Measurements from ENCODE around the gene SOAT2.

SOAT2 gene

DNA sequence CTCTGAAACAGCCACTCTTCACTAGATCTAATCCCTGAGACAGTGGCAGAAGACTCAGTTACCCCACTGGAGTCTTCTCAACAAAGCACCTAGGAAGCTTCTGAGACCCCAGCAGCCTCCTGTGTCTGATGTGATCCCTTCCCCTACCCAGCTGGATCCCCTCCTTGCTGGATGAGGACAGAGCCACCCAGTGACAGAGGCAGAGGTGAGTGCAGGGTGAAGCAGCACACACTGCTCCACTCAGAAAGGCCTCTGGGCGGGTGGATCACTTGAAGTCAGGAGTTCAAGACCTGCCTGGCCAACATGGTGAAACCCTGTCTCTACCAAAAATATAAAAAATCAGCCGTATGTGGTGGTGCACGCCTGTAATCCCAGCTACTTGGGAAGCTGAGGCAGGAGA, 26.8 kb upstream of the SOAT2 start:
- TF ChIP-seq POLR2AphosphoS5 (IDR thresholded peaks at IDR 0.05; ENCODE audit: borderline replicate concordance, low read depth, low read length), result no peak
- DNase-seq (ENCODE audit: low read depth, low spot score), result no peak
- peaks cover 11% of the 10 kb centered on the region; the same call in 1 of the 2 replicates for H3K36me3 ChIP-seq (ENCODE audit: insufficient read depth, low read length)
- no peaks in the 10 kb centered on the region for H3K9me3 ChIP-seq (ENCODE audit: low read depth, low read length)
- no peak overlapping the region for H3K9ac ChIP-seq (ENCODE audit: insufficient read length)
- H3K27ac ChIP-seq, result no peak overlapping the region
- H3K4me3 ChIP-seq, result no peak overlapping the region

DNA sequence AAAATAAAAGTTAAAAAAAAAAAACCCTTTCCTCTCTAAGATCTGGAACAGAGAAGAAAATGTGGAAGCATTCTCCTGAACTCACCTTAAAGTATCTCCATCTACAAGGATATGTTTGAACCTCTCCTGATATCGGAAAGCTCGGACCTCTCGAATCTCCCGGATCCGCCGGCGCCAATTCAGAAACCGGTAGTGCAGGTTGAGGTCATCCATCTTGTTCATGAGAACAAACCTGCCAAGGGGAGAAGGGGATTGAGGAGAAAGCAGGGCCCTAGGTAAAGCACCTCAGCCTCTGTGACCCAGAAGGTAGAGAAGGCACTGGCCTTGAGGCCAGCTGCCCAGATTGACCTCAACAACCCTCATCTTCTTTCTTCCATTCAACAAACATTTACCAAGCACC, 26.3 kb upstream of the SOAT2 start:
- no peak for TF ChIP-seq EZH2 (IDR thresholded peaks at IDR 0.05)
- TF ChIP-seq FOXP2 (optimal IDR thresholded peaks at IDR 0.05; ENCODE audit: control extremely low read depth, extremely low read length, insufficient read depth), result no peak
- no peak for TF ChIP-seq POLR2AphosphoS5 (IDR thresholded peaks at IDR 0.05; ENCODE audit: borderline replicate concordance, low read depth, low read length)
- H3K9ac ChIP-seq (ENCODE audit: insufficient read length), result no peak overlapping the region
- H3K4me3 ChIP-seq, result no peak overlapping the region
- no peaks in the 10 kb centered on the region for H3K9me3 ChIP-seq (ENCODE audit: low read depth, low read length)
- DNase-seq (ENCODE audit: low read depth, low spot score), result no peak
- no peak overlapping the region for H3K27ac ChIP-seq
- H3K36me3 ChIP-seq (ENCODE audit: insufficient read depth, low read length), result peaks cover 11% of the 10 kb centered on the region; the same call in 1 of the 2 replicates

DNA sequence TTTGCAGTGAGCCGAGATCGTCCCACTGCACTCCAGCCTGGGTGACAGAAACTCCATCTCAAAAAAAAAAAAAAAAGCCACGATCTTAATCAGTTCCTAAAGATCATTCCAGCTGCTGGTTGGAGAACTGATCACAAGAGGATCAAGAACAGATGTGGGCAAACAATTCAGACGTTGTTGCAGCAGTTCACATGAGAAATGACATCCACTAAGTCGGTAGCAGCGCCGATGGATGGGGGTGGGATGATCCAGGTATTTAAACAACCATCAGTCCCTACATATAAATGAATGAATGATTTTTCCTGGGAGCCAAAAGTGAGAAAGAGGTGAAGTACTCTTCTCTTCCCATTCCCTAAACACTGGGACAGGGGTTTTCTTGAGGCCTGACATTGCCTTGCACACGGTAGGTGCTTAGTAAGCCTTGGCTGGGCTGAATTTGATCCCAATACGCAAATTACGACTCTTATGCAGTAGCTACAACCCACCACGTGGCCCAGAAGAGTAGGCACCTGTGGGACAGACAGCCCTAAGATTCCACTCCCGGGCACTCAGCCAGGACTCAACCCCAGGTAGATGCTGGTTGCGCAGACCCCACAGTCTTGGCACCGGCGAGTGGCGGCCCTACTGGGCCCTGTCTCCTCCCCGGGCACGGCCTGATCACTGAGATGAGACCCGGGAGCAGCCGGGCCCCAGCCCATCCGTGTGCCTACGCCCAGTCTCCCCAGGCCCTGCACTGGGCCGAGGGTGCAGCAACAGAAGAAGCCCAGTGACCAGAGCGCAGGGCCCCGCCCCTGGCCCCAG, 24.7 kb upstream of the SOAT2 start:
- peak overlapping the region; percentile 88 for H3K9ac ChIP-seq (ENCODE audit: insufficient read length)
- H3K4me3 ChIP-seq, result peak overlapping the region; percentile 96
- H3K9me3 ChIP-seq (ENCODE audit: low read depth, low read length), result no peaks in the 10 kb centered on the region
- no peak for DNase-seq (ENCODE audit: low read depth, low spot score)
- H3K27ac ChIP-seq, result no peak overlapping the region; the same call in 1 of the 2 replicates
- TF ChIP-seq EZH2 (IDR thresholded peaks at IDR 0.05) (no peak), FOXP2 (optimal IDR thresholded peaks at IDR 0.05; ENCODE audit: control extremely low read depth, extremely low read length, insufficient read depth) (no peak), POLR2AphosphoS5 (IDR thresholded peaks at IDR 0.05; ENCODE audit: borderline replicate concordance, low read depth, low read length) (no peak)
- H3K36me3 ChIP-seq (ENCODE audit: insufficient read depth, low read length), result peaks cover 11% of the 10 kb centered on the region; the same call in 1 of the 2 replicates

DNA sequence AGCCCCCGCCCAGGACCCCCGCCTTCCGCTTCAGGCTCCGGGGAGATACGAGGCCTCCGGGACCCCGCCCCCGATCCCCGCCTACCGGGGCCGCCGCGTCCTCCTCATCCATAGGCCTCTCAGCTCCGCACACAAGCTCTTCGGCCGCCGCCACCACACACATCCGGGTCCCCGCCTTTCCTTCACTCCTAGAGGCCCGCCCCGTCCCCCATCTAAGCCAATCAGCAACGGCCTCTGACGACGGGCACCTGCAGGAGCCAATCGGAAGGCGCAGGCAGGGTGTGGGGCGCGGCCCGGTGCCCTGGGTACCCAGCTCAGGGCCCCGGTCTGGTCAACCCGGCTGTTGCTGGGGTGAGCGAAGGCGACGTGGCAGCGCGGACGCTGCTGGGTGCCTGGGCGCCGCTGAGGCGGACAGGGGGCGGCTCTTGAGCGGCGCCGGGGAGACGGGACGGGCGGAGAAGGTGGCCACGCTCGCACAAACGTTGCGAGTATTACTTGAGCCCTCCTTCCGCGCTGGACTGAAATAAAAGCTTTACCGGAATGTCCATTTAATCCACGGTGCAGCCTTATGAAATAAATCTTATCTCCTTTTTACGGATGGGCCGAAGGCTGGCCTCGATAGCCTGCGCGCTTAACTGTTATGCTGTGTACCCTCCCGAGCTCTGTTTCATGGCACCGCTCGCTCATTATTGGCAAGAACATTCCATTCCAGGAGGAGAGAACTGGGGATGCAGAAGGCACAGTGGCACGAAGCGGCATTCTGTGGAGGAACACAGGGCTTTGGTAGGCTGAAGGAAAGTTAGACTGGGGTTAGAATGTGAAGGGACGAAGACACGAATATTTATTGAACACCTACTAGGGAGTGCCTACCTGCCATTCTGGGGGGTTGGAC, 23.8 kb upstream of the SOAT2 start, which contains the start of gene SPRYD3:
Gene SPRYD3, minus strand, starts transcription at position 165 of the 892 bp plus-strand sequence. Its CDS starts 57 bp downstream, at position 108.
- peak; percentile 47 for DNase-seq (ENCODE audit: low read depth, low spot score)
- Histone ChIP-seq H3K9me3 (ENCODE audit: low read depth, low read length) (no peaks in the 10 kb centered on the region), H3K27ac (peak within 1 kb of the TSS; percentile 60; the same call in 1 of the 2 replicates), H3K36me3 (ENCODE audit: insufficient read depth, low read length) (peaks cover 6% of the 10 kb centered on the region; the same call in 1 of the 2 replicates), H3K9ac (ENCODE audit: insufficient read length) (peak within 1 kb of the TSS; percentile 88), H3K4me3 (peak within 1 kb of the TSS; percentile 96)
- no peak for TF ChIP-seq FOXP2 (optimal IDR thresholded peaks at IDR 0.05; ENCODE audit: control extremely low read depth, extremely low read length, insufficient read depth)
- peak; percentile 83 for TF ChIP-seq POLR2AphosphoS5 (IDR thresholded peaks at IDR 0.05; ENCODE audit: borderline replicate concordance, low read depth, low read length)
- no peak for TF ChIP-seq EZH2 (IDR thresholded peaks at IDR 0.05)

DNA sequence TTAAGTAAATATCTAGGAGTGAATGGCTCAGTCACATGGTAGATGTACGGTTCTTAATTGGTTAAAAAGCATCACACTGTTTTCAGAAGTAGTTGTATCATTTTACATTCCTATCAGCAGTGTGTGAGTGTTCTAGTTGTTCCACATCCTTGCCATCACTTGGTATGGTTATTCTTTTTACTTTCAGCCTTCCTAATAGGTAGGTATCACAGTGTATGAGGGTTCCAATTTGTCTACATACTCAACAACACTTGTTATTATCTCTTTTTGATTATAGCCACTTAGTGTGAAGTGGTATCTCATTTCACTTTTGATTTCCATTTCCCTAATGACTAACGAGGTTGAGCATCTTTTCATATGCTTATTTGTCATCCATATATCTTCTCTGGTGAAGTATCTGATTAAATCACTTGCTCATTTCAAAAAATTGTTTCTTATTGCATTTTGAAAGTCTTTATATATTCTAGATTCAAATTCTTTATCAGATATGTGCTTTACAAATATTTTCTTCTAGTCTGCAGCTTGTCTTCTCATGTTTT, 20.6 kb upstream of the SOAT2 start:
- H3K27ac ChIP-seq, result no peak overlapping the region
- H3K36me3 ChIP-seq (ENCODE audit: insufficient read depth, low read length), result no peaks in the 10 kb centered on the region
- no peak for DNase-seq (ENCODE audit: low read depth, low spot score)
- no peak overlapping the region for H3K9ac ChIP-seq (ENCODE audit: insufficient read length)
- no peaks in the 10 kb centered on the region for H3K9me3 ChIP-seq (ENCODE audit: low read depth, low read length)
- H3K4me3 ChIP-seq, result no peak overlapping the region
- TF ChIP-seq POLR2AphosphoS5 (IDR thresholded peaks at IDR 0.05; ENCODE audit: borderline replicate concordance, low read depth, low read length), result no peak
- no peak for TF ChIP-seq FOXP2 (optimal IDR thresholded peaks at IDR 0.05; ENCODE audit: control extremely low read depth, extremely low read length, insufficient read depth)
- TF ChIP-seq EZH2 (IDR thresholded peaks at IDR 0.05), result no peak

DNA sequence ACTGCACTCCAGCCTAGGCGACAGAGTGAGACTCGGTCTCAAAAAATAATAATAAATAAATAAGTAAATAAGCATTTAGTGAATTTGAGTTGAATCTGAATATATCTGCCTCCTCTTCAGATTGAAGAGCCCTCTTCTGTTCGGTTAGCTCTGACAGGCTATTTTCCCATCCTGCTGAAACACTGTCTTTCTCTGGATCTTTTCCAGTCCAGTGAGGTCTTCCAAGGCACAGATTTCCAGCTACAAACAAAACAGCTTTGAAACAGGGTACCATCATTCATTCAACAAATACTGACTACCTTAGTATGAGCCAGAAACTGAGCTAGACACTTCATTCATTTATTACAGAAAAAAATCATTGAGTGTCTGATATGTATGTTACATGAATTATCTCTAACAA, 16.9 kb upstream of the SOAT2 start:
- no peaks in the 10 kb centered on the region for H3K36me3 ChIP-seq (ENCODE audit: insufficient read depth, low read length)
- H3K27ac ChIP-seq, result no peak overlapping the region
- no peak overlapping the region for H3K4me3 ChIP-seq
- H3K9me3 ChIP-seq (ENCODE audit: low read depth, low read length), result no peaks in the 10 kb centered on the region
- no peak for DNase-seq (ENCODE audit: low read depth, low spot score)
- H3K9ac ChIP-seq (ENCODE audit: insufficient read length), result no peak overlapping the region
- TF ChIP-seq POLR2AphosphoS5 (IDR thresholded peaks at IDR 0.05; ENCODE audit: borderline replicate concordance, low read depth, low read length) (no peak), EZH2 (IDR thresholded peaks at IDR 0.05) (no peak), FOXP2 (optimal IDR thresholded peaks at IDR 0.05; ENCODE audit: control extremely low read depth, extremely low read length, insufficient read depth) (no peak)

DNA sequence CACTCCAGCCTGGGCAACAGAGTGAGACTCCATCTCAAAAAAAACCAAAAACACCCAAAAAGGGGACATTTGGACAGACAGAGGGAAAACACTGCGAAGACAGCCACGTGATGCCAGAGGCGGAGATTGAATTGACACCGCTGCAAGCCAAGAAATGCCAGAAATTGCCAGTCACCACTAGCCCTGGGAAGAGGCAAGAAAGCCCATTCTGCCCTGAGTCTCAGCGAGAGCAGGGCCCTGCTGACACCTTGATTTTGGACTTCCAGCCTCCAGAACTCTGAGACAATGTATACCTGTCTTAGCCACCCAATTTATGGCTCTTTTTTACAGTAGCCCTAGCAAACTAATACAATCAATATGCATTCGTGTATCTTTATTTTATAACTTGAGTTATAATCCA, 13.2 kb upstream of the SOAT2 start:
- no peak overlapping the region for H3K9ac ChIP-seq (ENCODE audit: insufficient read length)
- no peaks in the 10 kb centered on the region for H3K36me3 ChIP-seq (ENCODE audit: insufficient read depth, low read length)
- peak overlapping the region; percentile 93; the same call in 1 of the 2 replicates for H3K27ac ChIP-seq
- no peaks in the 10 kb centered on the region for H3K9me3 ChIP-seq (ENCODE audit: low read depth, low read length)
- no peak for TF ChIP-seq FOXP2 (optimal IDR thresholded peaks at IDR 0.05; ENCODE audit: control extremely low read depth, extremely low read length, insufficient read depth)
- no peak for TF ChIP-seq POLR2AphosphoS5 (IDR thresholded peaks at IDR 0.05; ENCODE audit: borderline replicate concordance, low read depth, low read length)
- no peak for TF ChIP-seq EZH2 (IDR thresholded peaks at IDR 0.05)
- no peak for DNase-seq (ENCODE audit: low read depth, low spot score)
- no peak overlapping the region for H3K4me3 ChIP-seq

DNA sequence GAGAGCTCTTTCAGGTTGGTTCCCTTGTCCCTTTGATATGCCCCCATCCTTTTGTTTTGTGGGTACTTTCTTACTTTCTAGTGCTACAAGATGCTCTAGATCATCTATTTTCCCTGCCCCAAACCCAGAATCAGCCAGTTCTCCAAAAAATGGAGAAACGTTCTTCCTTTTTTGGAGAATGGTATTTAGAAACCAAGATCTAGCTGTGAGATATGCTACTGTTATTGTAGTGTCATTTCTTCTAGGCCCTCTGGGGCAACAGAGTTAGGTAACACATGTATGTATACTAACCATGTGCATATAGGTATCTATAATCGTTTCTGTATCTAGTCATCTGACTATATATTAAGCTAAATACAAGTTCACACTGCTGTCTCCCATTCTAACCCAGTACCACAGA, 12.7 kb upstream of the SOAT2 start:
- H3K36me3 ChIP-seq (ENCODE audit: insufficient read depth, low read length), result no peaks in the 10 kb centered on the region
- peak overlapping the region; percentile 64 for H3K9ac ChIP-seq (ENCODE audit: insufficient read length)
- peak overlapping the region; percentile 93 for H3K27ac ChIP-seq
- DNase-seq (ENCODE audit: low read depth, low spot score), result no peak
- no peak for TF ChIP-seq POLR2AphosphoS5 (IDR thresholded peaks at IDR 0.05; ENCODE audit: borderline replicate concordance, low read depth, low read length)
- TF ChIP-seq FOXP2 (optimal IDR thresholded peaks at IDR 0.05; ENCODE audit: control extremely low read depth, extremely low read length, insufficient read depth), result no peak
- no peak for TF ChIP-seq EZH2 (IDR thresholded peaks at IDR 0.05)
- peak overlapping the region; percentile 62 for H3K4me3 ChIP-seq
- H3K9me3 ChIP-seq (ENCODE audit: low read depth, low read length), result no peaks in the 10 kb centered on the region

Measured in SK-N-MC (cell line).